ENCODE measurements around the gene ADGRV1.
A peak's percentile ranks its signal among the peaks of the same experiment; 100 is the strongest.

ADGRV1 gene

DNA sequence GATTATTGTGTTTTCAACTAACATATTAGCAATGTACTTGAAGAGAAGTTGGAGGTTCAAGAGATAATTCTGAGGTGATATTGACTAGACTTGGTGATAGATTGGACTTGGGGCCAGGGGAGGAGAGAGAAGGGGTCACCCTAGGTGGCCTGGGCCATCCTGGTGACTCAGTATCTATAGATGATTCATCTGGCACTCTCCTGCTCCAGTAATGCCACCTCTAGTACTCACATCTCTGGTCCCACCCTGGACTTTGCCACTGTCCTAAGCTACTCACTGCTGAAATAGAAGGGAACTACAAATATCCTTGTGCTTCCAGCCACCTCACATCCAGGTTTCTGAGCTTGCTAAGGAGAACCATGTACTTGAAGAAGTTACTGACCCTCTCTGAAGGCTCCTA is 574.6 kb downstream of the ADGRV1 start:
- no peaks in the 10 kb centered on the region for H3K27me3 ChIP-seq (ENCODE audit: control insufficient read depth in 1 of 2, insufficient read depth in 2 of 2, low read length in 2 of 2)
- H3K4me3 ChIP-seq (ENCODE audit: low read length in 2 of 2) = no peak overlapping the region
- H3K9ac ChIP-seq (ENCODE audit: low read length in 2 of 2) = no peak overlapping the region
- H3K4me1 ChIP-seq (ENCODE audit: control insufficient read depth, insufficient read depth, low read length) = peaks cover 6% of the 10 kb centered on the region
- no peaks in the 10 kb centered on the region for H3K9me3 ChIP-seq (ENCODE audit: control insufficient read depth in 2 of 2, low read length in 2 of 2)
- H3K36me3 ChIP-seq (ENCODE audit: control insufficient read depth in 2 of 2, insufficient read depth in 2 of 2, low read length in 2 of 2) = no peaks in the 10 kb centered on the region
- no peak overlapping the region for H3K27ac ChIP-seq (ENCODE audit: low read length)

DNA sequence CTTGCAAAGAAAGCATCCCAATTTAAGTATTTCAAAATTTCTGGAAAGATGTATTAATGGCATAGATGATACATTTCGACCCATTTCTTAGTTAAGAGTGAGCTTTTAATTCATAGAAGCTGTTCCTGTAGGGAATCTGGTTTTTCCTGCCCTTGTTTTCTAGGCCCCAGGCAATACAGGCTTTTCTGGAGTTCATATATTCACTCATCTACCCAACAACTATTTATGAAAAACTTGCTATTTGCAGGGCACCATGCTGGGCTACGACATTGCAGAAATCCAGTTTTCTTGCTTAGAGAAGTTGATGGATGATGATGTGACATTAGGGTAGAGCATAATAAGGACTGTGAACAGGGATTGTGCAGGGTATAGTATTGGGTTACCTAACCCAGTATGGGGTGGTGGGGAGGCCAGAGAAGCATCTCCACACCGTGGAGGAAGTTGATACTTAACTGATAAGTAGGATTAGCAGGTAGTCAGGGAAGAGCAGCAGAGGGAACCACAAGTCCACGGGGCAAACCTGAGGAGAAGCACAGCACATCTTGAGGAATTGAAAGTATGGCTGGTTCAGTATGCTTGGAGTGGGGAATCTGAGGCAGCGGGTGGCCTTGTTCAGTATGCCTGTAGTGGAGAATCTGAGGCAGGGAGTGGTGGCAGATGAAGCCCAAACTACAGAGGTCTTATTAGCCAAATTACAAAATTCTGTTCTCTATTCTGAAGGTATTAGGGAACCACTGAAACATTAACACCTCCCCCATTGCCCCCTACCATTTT is 577.1 kb downstream of the ADGRV1 start:
- Histone ChIP-seq H3K27me3 (ENCODE audit: control insufficient read depth in 1 of 2, insufficient read depth in 2 of 2, low read length in 2 of 2) (no peaks in the 10 kb centered on the region), H3K4me3 (ENCODE audit: low read length in 2 of 2) (no peak overlapping the region)

DNA sequence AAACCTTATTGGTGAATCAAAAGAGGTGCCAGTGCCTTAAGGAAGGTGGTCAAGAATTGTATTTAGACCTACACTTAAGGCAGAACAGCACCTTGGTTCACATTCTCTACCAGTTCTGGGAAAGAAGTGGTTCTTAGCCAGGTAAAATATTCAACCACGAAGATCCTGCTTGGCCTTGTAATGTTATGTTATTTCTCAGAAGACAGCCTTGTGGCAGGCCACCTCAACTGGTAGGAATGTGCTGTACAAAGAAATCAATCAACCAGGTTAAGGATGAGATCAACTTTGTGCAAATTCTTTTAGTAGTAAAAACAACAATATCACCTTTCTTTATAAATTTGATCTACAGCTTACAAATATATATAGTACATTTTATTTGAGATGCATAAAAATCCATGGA is 577.7 kb downstream of the ADGRV1 start:
- Histone ChIP-seq H3K9me3 (ENCODE audit: control insufficient read depth in 2 of 2, low read length in 2 of 2) (no peaks in the 10 kb centered on the region), H3K4me3 (ENCODE audit: low read length in 2 of 2) (no peak overlapping the region), H3K9ac (ENCODE audit: low read length in 2 of 2) (no peak overlapping the region), H3K27ac (ENCODE audit: low read length) (no peak overlapping the region), H3K36me3 (ENCODE audit: control insufficient read depth in 2 of 2, insufficient read depth in 2 of 2, low read length in 2 of 2) (no peaks in the 10 kb centered on the region), H3K4me1 (ENCODE audit: control insufficient read depth, insufficient read depth, low read length) (no peaks in the 10 kb centered on the region), H3K27me3 (ENCODE audit: control insufficient read depth in 1 of 2, insufficient read depth in 2 of 2, low read length in 2 of 2) (no peaks in the 10 kb centered on the region)

More for the DNA sequence above, 577.1 kb downstream of the ADGRV1 start:
- no peak overlapping the region for H3K27ac ChIP-seq (ENCODE audit: low read length)
- no peaks in the 10 kb centered on the region for H3K4me1 ChIP-seq (ENCODE audit: control insufficient read depth, insufficient read depth, low read length)
- H3K9me3 ChIP-seq (ENCODE audit: control insufficient read depth in 2 of 2, low read length in 2 of 2) = no peaks in the 10 kb centered on the region
- no peak overlapping the region for H3K9ac ChIP-seq (ENCODE audit: low read length in 2 of 2)
- H3K36me3 ChIP-seq (ENCODE audit: control insufficient read depth in 2 of 2, insufficient read depth in 2 of 2, low read length in 2 of 2) = no peaks in the 10 kb centered on the region

DNA sequence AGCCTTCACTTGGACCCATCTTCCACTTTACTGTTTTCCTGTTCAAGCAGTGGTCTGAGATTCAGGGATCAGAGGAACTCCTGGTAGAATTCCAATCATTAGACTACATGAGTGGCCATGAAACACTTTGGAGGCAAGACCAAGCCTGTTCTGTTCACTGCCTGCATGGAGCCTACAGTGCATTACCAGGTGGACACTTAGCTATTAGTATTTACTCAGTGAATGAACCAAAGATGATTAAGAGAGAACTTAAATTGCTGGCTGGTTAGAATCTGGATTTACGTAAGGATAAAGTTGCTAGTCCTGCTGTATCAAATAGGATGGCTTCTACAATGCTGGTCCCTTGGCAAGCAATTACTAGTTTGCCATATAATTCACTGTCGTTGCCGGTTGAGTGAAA is 579.0 kb downstream of the ADGRV1 start:
- no peaks in the 10 kb centered on the region for H3K27me3 ChIP-seq (ENCODE audit: control insufficient read depth in 1 of 2, insufficient read depth in 2 of 2, low read length in 2 of 2)
- H3K9me3 ChIP-seq (ENCODE audit: control insufficient read depth in 2 of 2, low read length in 2 of 2) = no peaks in the 10 kb centered on the region
- no peaks in the 10 kb centered on the region for H3K4me1 ChIP-seq (ENCODE audit: control insufficient read depth, insufficient read depth, low read length)
- no peaks in the 10 kb centered on the region for H3K36me3 ChIP-seq (ENCODE audit: control insufficient read depth in 2 of 2, insufficient read depth in 2 of 2, low read length in 2 of 2)
- H3K27ac ChIP-seq (ENCODE audit: low read length) = no peak overlapping the region
- H3K4me3 ChIP-seq (ENCODE audit: low read length in 2 of 2) = no peak overlapping the region
- H3K9ac ChIP-seq (ENCODE audit: low read length in 2 of 2) = no peak overlapping the region

DNA sequence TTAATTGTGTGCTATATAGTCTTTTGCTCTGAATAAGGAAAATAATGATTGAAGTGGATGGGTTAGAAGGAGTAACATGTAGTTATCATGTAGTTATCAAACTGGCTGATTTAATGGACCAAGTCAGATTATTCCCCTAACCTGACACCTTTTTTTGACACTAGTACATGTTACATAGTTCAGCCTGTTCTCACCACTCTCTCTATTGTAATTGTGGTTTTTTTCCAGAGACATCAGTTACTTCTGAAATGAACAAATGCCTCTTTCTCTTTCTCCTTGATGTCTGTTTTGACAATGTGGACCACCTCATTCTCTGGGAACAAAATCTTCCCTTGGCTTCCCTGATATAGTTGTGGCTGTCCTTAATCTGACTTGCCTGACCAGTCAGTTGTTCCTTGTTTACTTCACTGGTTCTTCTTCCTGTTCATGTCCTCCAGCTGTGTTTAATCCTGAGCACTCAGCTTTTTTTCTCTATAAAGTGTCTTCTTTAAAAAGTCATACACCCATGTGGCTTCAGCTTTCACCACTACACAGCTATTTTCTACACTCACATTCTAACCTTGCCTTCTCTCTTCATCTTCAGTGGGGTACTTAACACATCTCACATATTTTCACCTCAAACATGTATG is 581.1 kb downstream of the ADGRV1 start:
- Histone ChIP-seq H3K27ac (ENCODE audit: low read length) (no peak overlapping the region), H3K9ac (ENCODE audit: low read length in 2 of 2) (no peak overlapping the region), H3K4me1 (ENCODE audit: control insufficient read depth, insufficient read depth, low read length) (peaks cover 11% of the 10 kb centered on the region), H3K36me3 (ENCODE audit: control insufficient read depth in 2 of 2, insufficient read depth in 2 of 2, low read length in 2 of 2) (no peaks in the 10 kb centered on the region), H3K9me3 (ENCODE audit: control insufficient read depth in 2 of 2, low read length in 2 of 2) (no peaks in the 10 kb centered on the region), H3K4me3 (ENCODE audit: low read length in 2 of 2) (no peak overlapping the region), H3K27me3 (ENCODE audit: control insufficient read depth in 1 of 2, insufficient read depth in 2 of 2, low read length in 2 of 2) (no peaks in the 10 kb centered on the region)

DNA sequence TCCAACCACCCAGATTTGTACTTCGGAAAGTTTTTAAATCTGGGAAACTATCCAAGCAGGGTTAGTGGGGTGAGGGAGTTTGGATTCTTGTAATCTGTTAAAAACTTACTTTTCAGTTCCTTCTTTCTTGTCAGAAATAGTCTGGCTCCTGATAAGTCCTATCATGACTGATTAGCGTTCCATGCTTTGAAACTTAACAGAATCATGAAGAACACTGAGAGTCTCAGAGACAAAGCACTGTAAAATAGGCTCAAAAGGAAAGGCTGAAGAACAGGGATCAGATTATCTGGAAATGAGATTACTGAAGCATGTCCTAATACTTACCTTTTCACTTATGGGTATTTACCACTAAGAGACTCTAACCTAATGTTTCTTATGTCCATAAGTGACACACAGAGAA is 582.1 kb downstream of the ADGRV1 start:
- Histone ChIP-seq H3K4me3 (ENCODE audit: low read length in 2 of 2) (no peak overlapping the region), H3K9me3 (ENCODE audit: control insufficient read depth in 2 of 2, low read length in 2 of 2) (no peaks in the 10 kb centered on the region), H3K36me3 (ENCODE audit: control insufficient read depth in 2 of 2, insufficient read depth in 2 of 2, low read length in 2 of 2) (no peaks in the 10 kb centered on the region), H3K27ac (ENCODE audit: low read length) (no peak overlapping the region), H3K4me1 (ENCODE audit: control insufficient read depth, insufficient read depth, low read length) (peaks cover 15% of the 10 kb centered on the region), H3K9ac (ENCODE audit: low read length in 2 of 2) (no peak overlapping the region), H3K27me3 (ENCODE audit: control insufficient read depth in 1 of 2, insufficient read depth in 2 of 2, low read length in 2 of 2) (no peaks in the 10 kb centered on the region)

DNA sequence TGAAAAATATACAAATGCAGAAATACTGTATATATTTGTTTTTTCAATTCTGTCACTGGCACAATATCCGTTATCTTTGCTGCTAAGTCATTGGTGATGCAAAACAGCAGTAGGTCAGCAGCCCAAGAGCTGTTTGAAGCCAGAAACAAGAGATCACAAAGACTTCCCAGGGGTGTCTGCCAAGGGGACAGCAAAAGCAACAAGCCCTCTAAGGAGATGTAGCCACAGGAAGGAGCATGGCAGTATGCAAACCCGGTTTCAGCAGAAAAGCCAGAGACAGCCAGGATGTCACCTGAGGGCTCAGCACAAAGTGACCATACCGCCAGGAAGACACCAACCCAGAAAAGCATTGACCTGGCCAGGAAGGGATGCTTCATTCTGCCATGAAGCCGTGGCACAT is 583.0 kb downstream of the ADGRV1 start:
- Histone ChIP-seq H3K9me3 (ENCODE audit: control insufficient read depth in 2 of 2, low read length in 2 of 2) (no peaks in the 10 kb centered on the region), H3K9ac (ENCODE audit: low read length in 2 of 2) (no peak overlapping the region), H3K27ac (ENCODE audit: low read length) (no peak overlapping the region), H3K36me3 (ENCODE audit: control insufficient read depth in 2 of 2, insufficient read depth in 2 of 2, low read length in 2 of 2) (no peaks in the 10 kb centered on the region), H3K27me3 (ENCODE audit: control insufficient read depth in 1 of 2, insufficient read depth in 2 of 2, low read length in 2 of 2) (no peaks in the 10 kb centered on the region), H3K4me3 (ENCODE audit: low read length in 2 of 2) (no peak overlapping the region), H3K4me1 (ENCODE audit: control insufficient read depth, insufficient read depth, low read length) (peaks cover 15% of the 10 kb centered on the region)

DNA sequence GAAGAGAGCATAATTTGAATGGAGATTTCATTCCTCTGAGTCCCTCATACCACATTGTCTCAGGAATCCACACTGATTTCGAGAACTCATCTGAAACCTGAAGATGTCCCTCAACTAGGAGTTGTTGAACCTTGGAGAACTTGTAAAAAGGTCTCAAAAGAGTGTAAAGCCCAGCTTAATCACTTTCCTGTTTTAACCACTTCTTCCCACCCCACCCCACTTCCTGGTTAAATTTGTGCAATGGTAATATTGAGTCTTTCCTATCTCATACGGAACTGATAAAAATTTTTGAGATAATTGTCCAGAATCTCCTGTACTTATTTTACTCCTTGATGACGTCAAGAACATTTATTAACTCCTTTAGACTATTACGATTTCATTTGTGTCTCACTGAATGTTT is 583.8 kb downstream of the ADGRV1 start:
- no peaks in the 10 kb centered on the region for H3K27me3 ChIP-seq (ENCODE audit: control insufficient read depth in 1 of 2, insufficient read depth in 2 of 2, low read length in 2 of 2)
- no peaks in the 10 kb centered on the region for H3K9me3 ChIP-seq (ENCODE audit: control insufficient read depth in 2 of 2, low read length in 2 of 2)
- H3K4me3 ChIP-seq (ENCODE audit: low read length in 2 of 2) = no peak overlapping the region
- H3K4me1 ChIP-seq (ENCODE audit: control insufficient read depth, insufficient read depth, low read length) = peaks cover 15% of the 10 kb centered on the region
- H3K36me3 ChIP-seq (ENCODE audit: control insufficient read depth in 2 of 2, insufficient read depth in 2 of 2, low read length in 2 of 2) = no peaks in the 10 kb centered on the region
- H3K9ac ChIP-seq (ENCODE audit: low read length in 2 of 2) = no peak overlapping the region
- no peak overlapping the region for H3K27ac ChIP-seq (ENCODE audit: low read length)

DNA sequence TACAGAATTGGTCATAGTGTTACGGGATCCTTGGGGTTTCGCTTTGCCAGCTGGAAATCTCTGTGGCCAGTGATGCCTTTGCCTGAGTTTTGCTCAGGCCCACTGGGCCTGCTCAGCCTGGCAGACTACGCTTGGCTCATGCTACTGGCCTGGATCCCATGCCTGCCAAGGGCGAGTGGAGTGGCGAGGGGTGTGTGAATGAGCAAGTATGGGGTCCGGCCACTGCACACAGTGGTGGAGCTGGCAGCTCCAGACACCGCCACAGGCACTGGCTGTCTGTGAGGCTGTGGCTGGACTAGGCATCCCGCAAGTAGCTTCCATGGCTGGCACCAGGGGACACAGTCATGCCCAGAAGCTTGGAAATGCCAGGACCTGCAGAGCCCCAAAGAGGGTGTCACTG is 584.2 kb downstream of the ADGRV1 start:
- Histone ChIP-seq H3K36me3 (ENCODE audit: control insufficient read depth in 2 of 2, insufficient read depth in 2 of 2, low read length in 2 of 2) (no peaks in the 10 kb centered on the region), H3K4me1 (ENCODE audit: control insufficient read depth, insufficient read depth, low read length) (peaks cover 15% of the 10 kb centered on the region), H3K27ac (ENCODE audit: low read length) (no peak overlapping the region), H3K9ac (ENCODE audit: low read length in 2 of 2) (no peak overlapping the region), H3K9me3 (ENCODE audit: control insufficient read depth in 2 of 2, low read length in 2 of 2) (no peaks in the 10 kb centered on the region), H3K27me3 (ENCODE audit: control insufficient read depth in 1 of 2, insufficient read depth in 2 of 2, low read length in 2 of 2) (no peaks in the 10 kb centered on the region), H3K4me3 (ENCODE audit: low read length in 2 of 2) (no peak overlapping the region)

DNA sequence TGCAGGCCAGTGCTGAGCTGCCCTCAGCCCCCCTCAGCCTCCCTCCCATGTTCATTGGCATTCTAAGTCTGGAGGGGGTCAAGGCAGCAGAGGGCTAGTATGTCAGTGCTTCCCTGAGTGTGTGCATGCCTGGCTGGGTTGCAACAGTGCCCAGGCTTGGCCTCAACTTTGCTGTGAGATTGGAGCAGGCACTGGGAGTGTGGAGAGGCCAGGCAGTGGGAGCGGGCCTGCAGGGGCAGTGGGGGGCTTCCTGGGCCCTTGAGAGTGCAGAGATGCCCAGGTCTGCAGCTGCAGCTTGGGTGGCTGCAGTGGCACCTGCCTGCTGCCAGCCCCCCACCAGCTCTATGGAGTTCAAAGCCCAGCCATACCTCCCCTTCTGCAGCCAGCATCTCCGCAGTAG is 585.2 kb downstream of the ADGRV1 start:
- Histone ChIP-seq H3K27ac (ENCODE audit: low read length) (peak overlapping the region; percentile 12), H3K36me3 (ENCODE audit: control insufficient read depth in 2 of 2, insufficient read depth in 2 of 2, low read length in 2 of 2) (no peaks in the 10 kb centered on the region), H3K9me3 (ENCODE audit: control insufficient read depth in 2 of 2, low read length in 2 of 2) (no peaks in the 10 kb centered on the region), H3K9ac (ENCODE audit: low read length in 2 of 2) (no peak overlapping the region), H3K4me1 (ENCODE audit: control insufficient read depth, insufficient read depth, low read length) (peaks cover 15% of the 10 kb centered on the region), H3K27me3 (ENCODE audit: control insufficient read depth in 1 of 2, insufficient read depth in 2 of 2, low read length in 2 of 2) (no peaks in the 10 kb centered on the region), H3K4me3 (ENCODE audit: low read length in 2 of 2) (no peak overlapping the region)

Data from stomach smooth muscle (tissue), 2 donors.